B cell (primary cell): Measurements from ENCODE around the gene FAM204A. TPM values are rescaled to one million over a fixed set of nuclear protein-coding genes. Genes with fewer than 3 reads are reported as not detected.

Experiments used
- ATAC-seq: fragments of 200-7000 bp; cut with Tn5 transposase; one replicate; pipeline ENCODE4 v1.10.0; 2021; ENCODE audit warnings: low read depth, mild to moderate bottlenecking, moderate number of reproducible peaks, moderate library complexity
- CTCF ChIA-PET: fragments of 350-600 bp; sonication (Branson Sonifier 250); formaldehyde crosslinking; loops from one replicate; lab custom pipeline; 2021; ENCODE audit warnings: antibody characterized with exemption, inconsistent platforms; lab: Charles Lee
- POLR2A ChIA-PET: fragments of 350-600 bp; sonication (Branson Sonifier 250); formaldehyde crosslinking; loops from one replicate; lab custom pipeline; 2021; ENCODE audit warnings: antibody characterized with exemption; lab: Charles Lee
- DNase-seq: peaks from one replicate; pipeline ENCODE4 v3.0.0; 2013
- H2AFZ ChIP-seq: 2 replicates; pipeline ENCODE4 v1.6.1; 2012; ENCODE audit warnings: mild to moderate bottlenecking, low read depth, low read length; ENCODE audit not compliant: insufficient read depth, poor library complexity, severe bottlenecking
- H3K27ac ChIP-seq, 2 donors: 1 replicate in 1 of 2; 2 replicates in 1 of 2; pipeline ENCODE4 v1.5.1; 2012 to 2013; ENCODE audit warnings: low read length in 2 of 2, mild to moderate bottlenecking in 2 of 2, moderate library complexity in 1 of 2
- H3K27me3 ChIP-seq, 4 experiments: fragments of 200-600 bp in 1 of 4; sonication (generic) in 1 of 4; replicated peaks in 1 of 4; 1 replicate in 2 of 4; 2 replicates in 2 of 4; pipeline versions ENCODE4 v1.6.1 to v1.7.0; 2013 to 2016; ENCODE audit warnings: low read length in 3 of 4, mild to moderate bottlenecking in 2 of 4, mixed read lengths in 1 of 4, moderate library complexity in 1 of 4; ENCODE audit not compliant: insufficient read depth in 4 of 4, control insufficient read depth in 3 of 4; ENCODE audit errors: control extremely low read depth in 1 of 4
- H3K36me3 ChIP-seq, 2 experiments: replicated peaks in 1 of 2; 1 replicate in 1 of 2; 2 replicates in 1 of 2; pipeline versions ENCODE4 v1.6.1 to v1.7.1; 2013; ENCODE audit warnings: low read length in 1 of 2; ENCODE audit not compliant: insufficient read depth in 2 of 2, control insufficient read depth in 1 of 2; ENCODE audit errors: control extremely low read depth in 1 of 2, extremely low read depth in 1 of 2
- H3K4me1 ChIP-seq, 2 donors: fragments of 200-600 bp in 1 of 2; sonication (generic) in 1 of 2; 1 replicate in 1 of 2; 2 replicates in 1 of 2; pipeline versions ENCODE4 v1.5.1 to v1.6.1; 2013 to 2017; ENCODE audit warnings: low read length in 2 of 2; ENCODE audit not compliant: control insufficient read depth in 2 of 2, insufficient read depth in 2 of 2
- H3K4me2 ChIP-seq: replicated peaks from 2 replicates; pipeline ENCODE3; 2012; ENCODE audit warnings: mild to moderate bottlenecking, low read depth, low read length; ENCODE audit not compliant: poor library complexity, severe bottlenecking
- H3K4me3 ChIP-seq, 5 experiments: fragments of 200-600 bp in 1 of 5; sonication (generic) in 1 of 5; 1 replicate in 3 of 5; 2 replicates in 2 of 5; pipeline versions ENCODE4 v1.5.1 to v1.7.0; 2011 to 2016; ENCODE audit warnings: low read length in 4 of 5, mild to moderate bottlenecking in 4 of 5, low read depth in 2 of 5, control low read depth in 1 of 5, moderate library complexity in 1 of 5; ENCODE audit not compliant: insufficient read depth in 1 of 5; ENCODE audit errors: control extremely low read depth in 1 of 5, extremely low read depth in 1 of 5
- H3K79me2 ChIP-seq: fragments of 200-600 bp; sonication (generic); one replicate; pipeline ENCODE4 v1.6.0; 2016; ENCODE audit warnings: low read length; ENCODE audit not compliant: control insufficient read depth, insufficient read depth
- H3K9ac ChIP-seq: fragments of 200-600 bp; sonication (generic); 2 replicates; pipeline ENCODE4 v1.6.1; 2017; ENCODE audit warnings: mild to moderate bottlenecking, low read length, moderate library complexity
- H3K9me3 ChIP-seq, 3 donors: one replicate each; pipeline versions ENCODE4 v1.6.1 to v1.7.1; 2013; ENCODE audit warnings: low read length in 2 of 3; ENCODE audit not compliant: control insufficient read depth in 2 of 3, insufficient read depth in 1 of 3; ENCODE audit errors: control extremely low read depth in 1 of 3
- H4K20me1 ChIP-seq: 2 replicates; pipeline ENCODE4 v1.6.0; 2012; ENCODE audit warnings: mild to moderate bottlenecking, low read length; ENCODE audit not compliant: insufficient read depth, control insufficient read depth, poor library complexity, severe bottlenecking
- H3K27ac Mint-ChIP-seq: one replicate; pipeline ENCODE4 v1.8.0; 2021; ENCODE audit warnings: mixed read lengths
- H3K27me3 Mint-ChIP-seq: one replicate; pipeline ENCODE4 v1.8.0; 2021; ENCODE audit warnings: mixed read lengths
- H3K4me1 Mint-ChIP-seq: one replicate; pipeline ENCODE4 v1.8.0; 2021; ENCODE audit warnings: mixed read lengths
- H3K4me3 Mint-ChIP-seq: one replicate; pipeline ENCODE4 v1.8.0; 2021; ENCODE audit warnings: mixed read lengths
- H3K9me3 Mint-ChIP-seq: one replicate; pipeline ENCODE4 v1.8.0; 2022; ENCODE audit warnings: mixed read lengths; ENCODE audit not compliant: insufficient read depth
- EZH2 ChIP-seq: IDR thresholded peaks from 2 replicates; pipeline ENCODE4 v1.6.1; 2012; ENCODE audit warnings: borderline replicate concordance, low read depth, mild to moderate bottlenecking, moderate library complexity, low read length; ENCODE audit not compliant: insufficient read depth, poor library complexity, severe bottlenecking
- WGBS: methylation state at CpG from one replicate; pipeline ENCODE4 v1.1.5; 2013; ENCODE audit warnings: missing lambda C conversion rate; ENCODE audit not compliant: insufficient coverage; 5-methylcytosine and 5-hydroxymethylcytosine counted together
- intact Hi-C: fragments of 100-400 bp; cut with micrococcal nuclease; formaldehyde crosslinking; loops from one replicate; pipeline ENCODE4 v1.10.0; 2022
- polyA plus RNA-seq: library from polyadenylated mRNA; depleted of rRNA; stranded (reverse); fragments of >200 nt; gene quantifications from 2 replicates; pipeline ENCODE4 v1.2.3, GENCODE V29; 2012
- total RNA-seq, 2 donors: library from RNA; stranded (reverse); fragments of 120-200 nt in 1 of 2; gene quantifications; 1 replicate in 1 of 2; 2 replicates in 1 of 2; pipeline versions ENCODE4 v1.2.3 to v1.2.4, GENCODE V29; 2013 to 2022
- TF ChIP-seq, protein P1 (sequence below): fragments of 200-600 bp; IDR thresholded peaks from one replicate; pipeline ENCODE4 v1.8.0; 2022; ENCODE audit warnings: antibody characterized with exemption, mild to moderate bottlenecking

Gene FAM204A
- total and polyA plus RNA-seq, 2 donors (not counting 1 experiment from before 2014, with no cell fraction given): 14.2 to 79.8 TPM

DNA sequence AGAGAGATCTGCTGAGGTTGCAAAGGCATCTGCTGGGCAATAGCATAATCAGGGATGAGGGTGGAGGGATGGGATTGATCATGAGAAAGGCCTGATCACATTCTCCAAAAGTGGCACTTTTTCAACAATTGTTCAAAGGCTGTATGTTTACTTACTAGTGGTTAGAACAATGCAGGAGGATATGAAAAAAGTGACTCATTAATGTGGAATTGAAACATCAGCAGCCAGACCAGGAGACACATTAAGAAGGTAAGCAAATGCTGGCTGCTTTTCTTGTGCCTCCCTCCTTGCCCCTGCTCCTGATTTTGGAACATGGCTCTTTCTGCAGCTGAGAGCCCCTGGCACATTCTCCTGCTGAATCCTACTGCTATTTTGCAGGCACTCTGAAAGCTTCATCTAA, 63.5 kb downstream of the FAM204A start:
- no peak overlapping the region for H3K4me3 Mint-ChIP-seq
- intact Hi-C loops: no loop called here
- TF ChIP-seq, protein P1, sequence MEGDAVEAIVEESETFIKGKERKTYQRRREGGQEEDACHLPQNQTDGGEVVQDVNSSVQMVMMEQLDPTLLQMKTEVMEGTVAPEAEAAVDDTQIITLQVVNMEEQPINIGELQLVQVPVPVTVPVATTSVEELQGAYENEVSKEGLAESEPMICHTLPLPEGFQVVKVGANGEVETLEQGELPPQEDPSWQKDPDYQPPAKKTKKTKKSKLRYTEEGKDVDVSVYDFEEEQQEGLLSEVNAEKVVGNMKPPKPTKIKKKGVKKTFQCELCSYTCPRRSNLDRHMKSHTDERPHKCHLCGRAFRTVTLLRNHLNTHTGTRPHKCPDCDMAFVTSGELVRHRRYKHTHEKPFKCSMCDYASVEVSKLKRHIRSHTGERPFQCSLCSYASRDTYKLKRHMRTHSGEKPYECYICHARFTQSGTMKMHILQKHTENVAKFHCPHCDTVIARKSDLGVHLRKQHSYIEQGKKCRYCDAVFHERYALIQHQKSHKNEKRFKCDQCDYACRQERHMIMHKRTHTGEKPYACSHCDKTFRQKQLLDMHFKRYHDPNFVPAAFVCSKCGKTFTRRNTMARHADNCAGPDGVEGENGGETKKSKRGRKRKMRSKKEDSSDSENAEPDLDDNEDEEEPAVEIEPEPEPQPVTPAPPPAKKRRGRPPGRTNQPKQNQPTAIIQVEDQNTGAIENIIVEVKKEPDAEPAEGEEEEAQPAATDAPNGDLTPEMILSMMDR: no peak
- TF ChIP-seq EZH2: no peak
- CTCF ChIA-PET: no interaction called here
- Histone ChIP-seq H3K4me1 (no peaks in the 10 kb centered on the region), H3K27ac (no peak overlapping the region), H3K9ac (no peak overlapping the region), H3K4me2 (no peak overlapping the region), H3K4me3 (no peak overlapping the region), H3K79me2 (no peaks in the 10 kb centered on the region), H4K20me1 (no peaks in the 10 kb centered on the region), H3K27me3 (peaks cover 0 to 3% (median 2%) of the 10 kb centered on the region in 4 experiments), H3K36me3 (no peaks in the 10 kb centered on the region), H3K9me3 (peaks cover 0 to 19% (median 7%) of the 10 kb centered on the region in 3 donors), H2AFZ (no peak overlapping the region)
- H3K27ac Mint-ChIP-seq: no peak overlapping the region
- ATAC-seq (no peak), DNase-seq (no peak)
- H3K27me3 Mint-ChIP-seq: peaks cover 4% of the 10 kb centered on the region
- no peaks in the 10 kb centered on the region for H3K9me3 Mint-ChIP-seq
- POLR2A ChIA-PET: no interaction called here
- no peaks in the 10 kb centered on the region for H3K4me1 Mint-ChIP-seq

DNA sequence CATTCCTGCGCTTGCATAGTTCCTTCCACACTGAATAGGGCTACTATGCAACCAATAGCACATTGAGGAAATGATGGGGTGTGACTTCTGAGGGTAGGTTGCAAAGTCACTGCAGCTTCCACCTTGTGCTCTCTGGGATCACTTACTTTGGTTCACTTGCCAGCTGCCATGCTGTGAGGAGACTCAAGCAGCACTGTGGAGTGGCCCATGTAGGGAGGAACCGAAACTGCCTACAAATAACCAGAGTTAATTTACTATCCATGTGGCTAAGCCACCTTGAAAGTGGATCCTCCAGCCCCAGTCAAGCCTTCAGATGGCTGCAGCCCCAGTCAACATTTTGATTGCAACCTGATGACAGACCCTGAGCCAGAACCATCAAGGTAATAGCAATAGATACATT, 64.3 kb downstream of the FAM204A start:
- H3K27ac ChIP-seq: no peak overlapping the region
- DNase-seq: no peak
- peaks cover 0 to 7% (median under 1%) of the 10 kb centered on the region in 4 experiments for H3K27me3 ChIP-seq
- ATAC-seq: no peak
- intact Hi-C loops: no loop called here
- Mint-ChIP-seq H3K9me3 (no peaks in the 10 kb centered on the region), H3K4me1 (no peaks in the 10 kb centered on the region), H3K4me3 (no peak overlapping the region), H3K27ac (no peak overlapping the region), H3K27me3 (peaks cover 4% of the 10 kb centered on the region)
- no peak overlapping the region for H3K4me3 ChIP-seq
- no peak overlapping the region for H3K4me2 ChIP-seq
- no peaks in the 10 kb centered on the region for H4K20me1 ChIP-seq
- 75% methylated on average over 1 of the region's 2 CpGs for WGBS
- H3K36me3 ChIP-seq: no peaks in the 10 kb centered on the region
- ChIA-PET POLR2A (no interaction called here), CTCF (no interaction called here)
- H3K4me1 ChIP-seq: no peaks in the 10 kb centered on the region
- H3K9ac ChIP-seq: no peak overlapping the region
- TF ChIP-seq, protein P1: no peak
- no peak for TF ChIP-seq EZH2
- H3K9me3 ChIP-seq: peaks cover 0 to 19% (median 7%) of the 10 kb centered on the region in 3 donors
- H3K79me2 ChIP-seq: no peaks in the 10 kb centered on the region
- H2AFZ ChIP-seq: no peak overlapping the region
